GM12801 (cell line): Measurements from ENCODE around the gene TECR.

Experiments used
- TF ChIP-seq, protein P1 (sequence below): IDR thresholded peaks from one replicate; pipeline ENCODE4 v1.5.1; 2011; ENCODE audit warnings: control low read depth; ENCODE audit not compliant: insufficient read length; ENCODE audit errors: extremely low read depth

The TECR gene

DNA sequence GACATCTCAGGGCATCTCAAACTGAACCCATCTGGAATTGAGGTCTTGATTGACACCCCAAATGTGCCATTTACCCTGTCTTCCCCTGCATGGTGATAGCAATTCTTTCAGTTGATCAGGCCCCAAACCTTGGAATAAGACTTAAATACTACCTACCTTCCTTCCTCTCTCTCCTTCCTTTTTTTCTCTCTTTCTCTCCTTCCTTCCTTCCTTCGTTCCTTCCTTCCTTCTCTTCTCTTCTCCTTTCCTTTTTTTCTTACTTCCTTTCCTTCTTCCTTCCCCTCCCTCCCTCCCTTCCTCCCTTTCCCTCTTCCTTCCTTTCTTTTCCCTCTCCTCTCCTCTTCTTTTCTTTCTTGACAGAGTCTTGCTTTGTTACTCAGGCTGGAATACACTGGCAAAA, 26.1 kb upstream of the TECR start:
- TF ChIP-seq, protein P1, sequence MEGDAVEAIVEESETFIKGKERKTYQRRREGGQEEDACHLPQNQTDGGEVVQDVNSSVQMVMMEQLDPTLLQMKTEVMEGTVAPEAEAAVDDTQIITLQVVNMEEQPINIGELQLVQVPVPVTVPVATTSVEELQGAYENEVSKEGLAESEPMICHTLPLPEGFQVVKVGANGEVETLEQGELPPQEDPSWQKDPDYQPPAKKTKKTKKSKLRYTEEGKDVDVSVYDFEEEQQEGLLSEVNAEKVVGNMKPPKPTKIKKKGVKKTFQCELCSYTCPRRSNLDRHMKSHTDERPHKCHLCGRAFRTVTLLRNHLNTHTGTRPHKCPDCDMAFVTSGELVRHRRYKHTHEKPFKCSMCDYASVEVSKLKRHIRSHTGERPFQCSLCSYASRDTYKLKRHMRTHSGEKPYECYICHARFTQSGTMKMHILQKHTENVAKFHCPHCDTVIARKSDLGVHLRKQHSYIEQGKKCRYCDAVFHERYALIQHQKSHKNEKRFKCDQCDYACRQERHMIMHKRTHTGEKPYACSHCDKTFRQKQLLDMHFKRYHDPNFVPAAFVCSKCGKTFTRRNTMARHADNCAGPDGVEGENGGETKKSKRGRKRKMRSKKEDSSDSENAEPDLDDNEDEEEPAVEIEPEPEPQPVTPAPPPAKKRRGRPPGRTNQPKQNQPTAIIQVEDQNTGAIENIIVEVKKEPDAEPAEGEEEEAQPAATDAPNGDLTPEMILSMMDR = no peak

DNA sequence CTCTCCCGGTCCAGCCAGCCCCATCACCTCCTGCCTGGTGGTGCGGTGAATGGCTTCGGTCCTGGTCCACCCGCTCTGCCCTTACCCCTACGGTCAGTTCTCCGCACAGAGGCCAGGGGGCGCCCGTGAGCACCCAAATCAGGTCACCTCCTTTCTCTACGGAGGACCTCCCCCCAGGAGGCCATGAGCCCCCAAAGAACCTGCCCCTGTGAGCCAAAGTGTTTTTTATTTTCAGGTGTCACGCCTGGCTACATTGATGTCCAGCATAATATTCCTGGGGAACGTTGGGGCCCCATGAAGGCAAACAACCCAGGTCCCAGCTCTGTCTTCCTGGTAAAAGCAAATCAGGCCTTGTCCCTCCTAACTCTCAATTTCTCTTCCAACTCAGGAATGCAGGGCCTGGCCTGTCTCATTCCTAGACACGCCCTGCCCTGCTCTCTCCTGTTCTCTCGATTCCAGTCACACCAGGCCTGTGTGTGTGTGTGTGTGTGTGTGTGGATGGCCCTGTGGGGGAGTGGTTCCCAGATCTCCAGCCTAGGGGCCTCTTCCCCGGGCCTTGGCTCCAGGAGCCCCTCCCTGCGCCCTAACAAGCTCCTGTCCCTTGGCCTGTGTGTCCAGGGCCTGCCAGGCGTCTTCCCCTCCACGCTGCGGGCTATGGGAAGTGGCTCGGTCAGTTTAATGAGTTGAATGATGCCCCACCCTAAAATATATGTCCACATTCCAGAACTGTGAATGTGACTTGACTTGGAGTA, 23.7 kb upstream of the TECR start:
- TF ChIP-seq, protein P1 = no peak

DNA sequence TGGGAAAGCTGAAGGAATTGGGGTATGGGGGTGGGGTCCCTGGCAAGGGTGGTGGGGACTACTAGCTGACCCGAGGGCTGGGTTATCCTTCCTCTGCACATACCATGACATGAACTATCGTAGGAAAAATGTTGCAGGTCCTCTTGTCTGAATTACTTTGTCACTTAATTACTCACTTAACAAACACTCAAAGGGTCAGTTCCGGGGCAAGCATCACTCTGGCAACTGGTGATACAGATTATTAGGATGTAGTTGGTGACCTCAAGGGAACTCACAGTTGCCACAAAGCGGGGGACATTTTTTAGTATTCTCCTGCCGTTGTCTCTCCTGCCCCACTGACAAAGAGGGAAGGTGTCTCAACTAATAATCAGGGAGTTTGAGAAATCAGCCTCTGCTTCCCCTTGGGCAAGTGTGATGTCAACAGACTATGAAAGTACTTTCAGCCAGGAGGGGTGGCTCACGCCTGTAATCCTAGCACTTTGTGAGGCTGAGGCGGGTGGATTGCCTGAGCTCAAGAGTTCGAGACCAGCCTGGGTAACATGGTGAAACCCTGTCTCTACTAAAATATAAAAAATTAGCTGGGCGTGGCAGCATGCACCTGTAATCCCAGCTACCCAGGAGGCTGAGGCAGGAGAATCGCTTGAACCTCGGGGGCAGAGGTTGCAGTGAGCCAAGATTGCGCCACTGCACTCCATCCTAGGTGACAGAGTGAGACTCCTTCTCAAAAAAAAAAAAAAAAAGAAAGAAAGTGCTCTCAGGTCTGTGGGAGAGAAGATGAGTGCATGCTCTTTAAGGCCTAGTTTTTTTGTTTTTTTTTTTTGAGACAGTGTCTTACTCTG, 21.5 kb upstream of the TECR start:
- TF ChIP-seq, protein P1 = no peak

DNA sequence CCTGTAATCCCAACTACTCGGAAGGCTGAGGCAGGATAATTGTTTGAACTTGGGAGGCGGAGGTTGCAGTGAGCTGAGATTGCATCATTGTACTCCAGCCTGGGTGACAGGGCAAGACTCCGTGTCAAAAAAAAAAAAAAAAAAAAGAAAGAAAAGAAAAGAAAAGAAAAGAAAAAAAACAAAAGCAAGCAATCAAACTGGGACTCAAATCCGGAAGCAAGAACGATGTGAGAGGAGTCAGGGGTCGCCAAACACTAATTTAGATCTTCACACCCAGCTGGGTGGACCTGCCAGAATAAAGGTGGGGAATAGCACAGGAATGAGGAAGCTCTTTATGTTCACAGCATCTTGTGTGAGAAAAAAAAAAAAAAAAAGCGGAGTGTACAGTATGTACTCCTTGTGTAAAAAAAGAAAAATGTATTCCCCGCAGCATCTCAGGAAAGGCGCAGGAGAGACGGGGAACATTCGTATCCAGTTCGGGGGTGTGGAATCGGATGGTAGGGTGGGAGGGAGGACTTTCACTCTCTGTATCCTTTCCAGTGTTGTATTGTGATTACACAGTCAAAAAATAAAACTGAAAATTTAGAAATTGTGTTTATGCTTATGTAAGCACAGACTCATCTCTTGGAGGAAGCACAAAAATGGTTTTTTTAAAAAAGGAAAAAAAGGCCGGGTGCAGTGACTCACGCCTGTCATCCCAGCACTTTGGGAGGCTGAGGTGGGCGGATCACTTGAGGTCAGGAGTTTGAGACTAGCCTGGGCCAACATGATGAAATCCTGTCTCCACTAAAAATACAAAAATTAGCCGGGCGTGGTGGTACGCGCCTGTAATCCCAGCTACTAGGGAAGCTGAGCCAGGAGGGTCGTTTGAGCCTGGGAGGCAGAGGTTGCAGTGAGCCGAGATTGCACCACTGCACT, 18.8 kb upstream of the TECR start:
- TF ChIP-seq, protein P1 = no peak

DNA sequence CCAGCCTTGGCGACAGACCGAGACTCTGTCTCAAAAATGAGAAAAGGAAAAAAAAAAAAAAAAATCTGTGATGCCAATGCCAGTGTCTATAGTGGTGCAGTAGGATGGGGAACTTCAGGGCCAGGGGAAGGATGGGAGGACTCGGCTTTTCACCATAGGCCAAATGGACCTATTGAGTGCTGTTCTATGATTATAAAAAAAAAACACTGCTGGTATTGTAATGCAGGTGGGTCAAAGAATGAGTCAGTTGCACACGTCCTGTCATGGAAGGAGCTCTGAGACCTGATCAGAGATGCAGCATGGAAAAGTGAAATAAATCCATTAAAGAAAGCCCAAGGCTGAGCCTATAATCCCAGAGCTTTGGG, 18.2 kb upstream of the TECR start:
- TF ChIP-seq, protein P1 = no peak

DNA sequence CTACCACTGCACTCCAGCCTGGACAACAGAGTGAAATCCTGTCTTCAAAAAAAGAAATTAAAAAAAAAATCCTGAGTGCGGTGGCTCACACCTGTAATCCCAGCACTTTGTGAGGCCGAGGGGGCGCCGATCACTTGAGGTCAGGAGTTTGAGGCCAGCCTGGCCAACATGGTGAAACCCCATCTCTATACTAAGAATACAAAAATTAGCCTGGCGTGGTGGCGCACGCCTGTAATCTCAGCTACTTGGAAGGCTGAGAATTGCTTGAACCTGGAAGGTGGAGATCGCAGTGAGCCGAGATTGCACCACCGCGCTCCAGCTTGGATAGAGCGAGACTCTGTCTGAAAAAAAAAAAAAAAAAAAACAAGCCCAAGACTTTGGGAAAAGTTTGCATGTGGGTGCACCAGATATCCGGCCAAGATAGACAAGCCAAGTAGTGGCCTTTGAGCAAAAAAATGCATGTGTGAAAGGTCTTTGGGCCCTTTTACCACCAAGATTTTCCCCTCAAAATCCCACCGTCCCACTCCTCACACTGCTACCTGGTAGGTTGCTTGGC, 16.9 kb upstream of the TECR start:
- TF ChIP-seq, protein P1 = no peak
